ENCODE data around the gene NYNRIN.
"Not testable (repeated sequence)": the region's sequence is repeated elsewhere in the genome, so short reads cannot be mapped to it uniquely, and the experiment has no call there.

NYNRIN gene

GRCh38 chr14:24439830-24440605 is 41.2 kb downstream of the NYNRIN start:
- no peak overlapping the region for H3K4me3 ChIP-seq (ENCODE audit: low read depth, low read length)
- TF ChIP-seq CTCF (IDR thresholded peaks at IDR 0.05; ENCODE audit: low read depth, low read length) = no peak

GRCh38 chr14:24440606-24441399 is 42.0 kb downstream of the NYNRIN start:
- H3K4me3 ChIP-seq (ENCODE audit: low read depth, low read length) = no peak overlapping the region
- no peak for TF ChIP-seq CTCF (IDR thresholded peaks at IDR 0.05; ENCODE audit: low read depth, low read length)

- TF ChIP-seq CTCF (IDR thresholded peaks at IDR 0.05; ENCODE audit: low read depth, low read length) = no peak
- peak overlapping the region; percentile 88 for H3K4me3 ChIP-seq (ENCODE audit: low read depth, low read length)
Measured at GRCh38 chr14:24441485-24441884, 42.7 kb downstream of the NYNRIN start.

GRCh38 chr14:24441904-24442239 is 43.1 kb downstream of the NYNRIN start:
- no peak for TF ChIP-seq CTCF (IDR thresholded peaks at IDR 0.05; ENCODE audit: low read depth, low read length)
- peak overlapping the region; percentile 88 for H3K4me3 ChIP-seq (ENCODE audit: low read depth, low read length)

GRCh38 chr14:24442240-24443052 is 43.6 kb downstream of the NYNRIN start, which contains the start of gene SDR39U1:
Gene SDR39U1, minus strand, starts transcription at chr14:24442776. Its CDS starts 7 bp downstream, at chr14:24442769.
- peak within 1 kb of the TSS; percentile 88 for H3K4me3 ChIP-seq (ENCODE audit: low read depth, low read length)
- TF ChIP-seq CTCF (IDR thresholded peaks at IDR 0.05; ENCODE audit: low read depth, low read length) = no peak

- no peak for TF ChIP-seq CTCF (IDR thresholded peaks at IDR 0.05; ENCODE audit: low read depth, low read length)
Measured at GRCh38 chr14:24443053-24443665, 44.4 kb downstream of the NYNRIN start.

GRCh38 chr14:24450828-24451227 is 52.0 kb downstream of the NYNRIN start:
- H3K4me3 ChIP-seq (ENCODE audit: low read depth, low read length) = not testable (repeated sequence)

More at GRCh38 chr14:24443053-24443665, 44.4 kb downstream of the NYNRIN start:
- peak overlapping the region; percentile 88 for H3K4me3 ChIP-seq (ENCODE audit: low read depth, low read length)
